Measurements from ENCODE around the gene MIF4GD.

DNA sequence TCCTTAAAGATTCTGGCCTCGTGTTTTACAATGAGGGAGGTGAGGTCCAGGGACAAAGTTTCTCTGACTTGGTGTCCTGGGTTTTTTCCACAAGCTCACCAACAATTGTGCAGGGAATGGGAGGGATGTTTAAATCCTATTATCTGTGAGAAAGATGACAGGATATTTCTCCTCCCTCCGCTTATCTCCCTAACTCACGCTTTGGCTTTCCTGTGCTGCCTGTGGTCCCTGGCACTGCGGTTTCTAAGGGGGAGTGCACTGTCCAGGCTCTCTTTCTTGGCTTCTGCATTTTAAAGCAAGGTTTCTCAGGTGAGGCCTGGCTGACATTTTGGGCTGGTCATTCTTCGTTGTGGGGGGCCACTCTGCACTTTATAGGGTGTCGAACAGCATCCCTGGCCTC, 26.0 kb downstream of the MIF4GD start:
- no peak for TF ChIP-seq POLR2A (IDR thresholded peaks at IDR 0.05; ENCODE audit: low read length)
- TF ChIP-seq GATA1 (IDR thresholded peaks at IDR 0.05; ENCODE audit: low read depth, low read length) = no peak
